GM10847 (cell line): Measurements from ENCODE around the gene CAPN10.

Source experiments
- POLR2A ChIP-seq: IDR thresholded peaks from 2 replicates; pipeline ENCODE4 v1.6.1; 2011; ENCODE audit not compliant: insufficient read length; ENCODE audit errors: extremely low read depth

The CAPN10 gene

DNA sequence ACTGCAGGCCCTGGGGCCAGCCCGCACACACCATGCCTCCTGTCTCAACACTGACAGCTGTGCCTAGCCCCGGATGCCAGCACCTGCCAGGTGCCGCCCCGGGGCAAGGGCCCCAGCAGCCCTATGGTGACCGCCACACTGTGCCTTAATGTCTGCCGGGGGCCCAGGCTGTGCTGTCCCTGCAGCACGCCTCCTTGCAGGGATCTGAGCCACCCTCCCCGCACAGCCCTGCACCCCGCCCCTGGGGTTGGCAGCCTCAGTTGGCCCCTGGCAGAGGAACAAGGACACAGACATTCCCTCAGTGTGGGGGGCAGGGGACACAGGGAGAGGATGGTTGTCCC, 8.5 kb upstream of the CAPN10 start:
- no peak for TF ChIP-seq POLR2A

DNA sequence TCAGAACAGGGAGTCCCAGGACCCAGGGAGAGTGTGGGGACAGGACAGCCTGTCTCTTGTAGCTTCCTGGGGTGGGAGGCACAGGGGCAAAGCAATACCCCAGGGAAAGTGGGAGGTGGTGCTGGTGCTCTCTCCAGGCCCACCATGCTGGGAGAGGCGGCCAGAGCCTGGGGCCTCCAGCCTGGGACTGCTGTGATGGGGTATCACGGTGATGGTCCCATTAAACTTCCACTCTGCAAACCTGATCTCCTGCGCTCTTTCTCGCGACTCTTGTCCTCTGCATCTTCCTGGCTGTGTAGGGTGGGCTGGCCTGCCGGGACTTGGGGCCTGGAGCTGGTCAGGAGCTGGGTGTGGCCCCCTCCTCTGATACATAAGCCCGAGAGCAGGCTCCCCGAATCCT, 8.0 kb upstream of the CAPN10 start:
- no peak for TF ChIP-seq POLR2A

DNA sequence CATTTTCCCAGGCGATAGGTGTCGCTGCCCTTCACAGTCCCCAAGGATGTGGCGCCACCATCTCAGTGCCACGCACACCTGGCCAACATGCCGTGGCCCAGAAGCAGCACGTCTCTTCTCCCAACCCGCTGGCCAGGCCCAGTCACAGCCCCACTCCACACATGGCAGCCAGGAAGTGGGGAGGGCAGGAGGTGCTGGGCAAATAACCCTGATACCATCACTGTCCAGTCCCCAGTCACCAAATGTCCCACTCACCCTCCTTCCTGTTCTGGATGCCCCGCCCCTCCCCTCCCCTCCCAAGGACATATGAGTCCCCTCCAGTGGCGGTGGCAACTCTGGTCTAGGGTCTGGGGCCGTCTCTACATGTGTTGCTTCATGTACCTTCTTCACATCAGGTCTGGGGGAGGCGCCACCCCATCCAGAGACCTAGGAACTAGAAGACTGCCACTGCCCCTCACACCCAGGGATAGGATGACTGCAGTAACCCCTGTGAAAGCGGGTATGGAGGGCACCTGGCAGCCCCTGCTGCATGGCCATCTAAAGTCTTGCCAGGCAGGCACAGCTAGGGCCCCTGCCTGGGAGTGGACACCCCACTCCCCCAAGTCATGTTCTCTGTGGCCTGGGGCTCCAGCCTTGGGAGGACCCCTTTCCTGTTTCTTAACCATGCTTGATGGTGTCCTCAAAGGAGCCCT, 7.3 kb upstream of the CAPN10 start:
- no peak for TF ChIP-seq POLR2A

DNA sequence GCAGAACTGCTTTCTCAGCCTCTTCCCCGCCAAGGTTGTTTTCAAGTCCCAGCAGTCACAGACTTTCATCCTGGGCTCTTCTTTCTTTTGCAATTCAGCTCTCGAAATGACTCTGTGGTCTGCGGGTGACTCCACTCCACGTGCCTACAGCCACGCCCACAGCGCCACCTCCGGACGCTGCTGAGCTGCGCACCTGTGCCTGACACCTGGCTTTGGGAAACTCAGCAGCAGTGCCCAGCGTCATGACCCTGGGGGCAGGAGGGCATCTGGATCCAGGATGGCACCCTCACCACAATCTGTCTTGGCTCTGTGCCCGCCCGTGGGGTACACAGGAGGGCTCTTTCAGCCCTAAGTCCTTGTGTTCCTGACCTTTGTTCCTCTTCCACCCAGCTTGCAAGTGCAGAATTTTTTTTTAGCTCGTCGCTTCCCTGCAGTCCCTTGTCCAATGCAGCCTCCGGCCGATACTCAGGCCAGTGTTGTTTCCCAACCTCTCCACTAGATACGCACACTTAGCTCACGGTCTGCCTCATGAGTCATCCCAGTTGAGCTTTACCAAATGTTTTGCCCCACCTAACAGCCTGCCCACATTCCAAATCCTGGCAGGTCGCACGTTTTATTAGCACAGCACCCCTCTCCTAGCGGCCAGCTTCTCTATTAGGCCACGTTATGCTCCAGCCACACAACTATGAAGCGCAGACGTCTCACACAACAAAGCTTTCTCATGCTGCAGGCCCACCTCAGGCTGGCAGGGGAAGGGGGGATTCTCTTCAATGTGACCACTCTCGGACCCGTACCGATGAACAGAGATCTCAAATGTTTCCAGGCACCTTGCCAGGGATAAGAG, 6.5 kb upstream of the CAPN10 start:
- TF ChIP-seq POLR2A: no peak

DNA sequence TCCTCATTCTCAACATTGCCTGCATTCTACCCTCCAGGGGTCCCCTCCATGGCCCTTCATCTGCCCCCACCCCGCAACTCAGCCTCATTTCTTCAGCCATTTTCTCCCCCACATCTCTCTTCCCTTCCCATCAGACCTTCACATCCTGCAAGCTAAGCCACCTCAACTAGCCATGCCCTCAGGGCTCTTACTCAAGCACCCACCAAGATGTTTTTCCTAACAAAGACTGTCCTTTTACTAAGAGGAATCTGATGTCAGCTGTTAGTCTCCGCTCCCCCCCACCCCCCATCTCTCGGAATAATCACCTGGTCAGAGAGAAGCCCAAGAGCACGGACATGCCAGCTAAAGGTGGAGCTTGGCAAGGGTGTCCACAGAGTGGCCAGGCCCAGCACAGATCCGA, 4.7 kb upstream of the CAPN10 start:
- TF ChIP-seq POLR2A: no peak

DNA sequence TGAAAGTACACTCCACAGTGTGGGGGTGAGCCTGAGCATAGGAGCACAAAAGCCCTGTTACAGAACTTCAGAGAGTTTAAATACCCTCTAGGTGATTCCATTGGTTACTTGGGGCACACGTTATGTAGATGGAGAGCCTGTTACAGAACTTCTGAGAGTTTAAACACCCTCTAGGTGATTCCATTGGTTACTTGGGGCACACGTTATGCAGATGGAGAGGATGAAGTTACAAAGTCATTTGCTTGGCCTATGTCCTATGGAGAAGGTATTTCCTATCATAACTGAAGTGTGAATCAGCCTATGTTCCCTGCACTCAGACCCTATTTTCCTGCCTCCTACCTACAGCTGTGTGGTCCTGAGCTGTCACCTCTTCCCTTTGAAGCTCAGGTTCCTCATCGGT, 3.8 kb upstream of the CAPN10 start:
- TF ChIP-seq POLR2A: no peak

DNA sequence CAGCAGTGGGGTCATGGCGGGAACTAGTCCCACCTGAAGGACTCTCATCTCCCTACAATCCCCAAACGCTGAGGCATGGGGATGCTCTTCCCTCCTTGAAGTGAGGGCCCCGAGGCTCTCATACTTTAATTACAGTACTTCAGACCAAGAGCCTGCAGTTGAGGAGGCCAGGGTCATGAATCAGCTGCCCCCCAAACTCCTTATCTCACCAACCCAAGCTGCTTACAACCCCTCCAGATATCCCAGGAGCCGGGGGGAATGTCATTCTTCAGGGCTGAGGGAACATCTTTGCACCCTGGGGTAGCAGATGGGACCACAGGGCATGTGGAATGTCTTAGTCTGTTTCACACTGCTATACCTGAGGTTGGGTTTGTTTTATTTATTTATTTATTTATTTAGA, 2.8 kb upstream of the CAPN10 start:
- TF ChIP-seq POLR2A: no peak

DNA sequence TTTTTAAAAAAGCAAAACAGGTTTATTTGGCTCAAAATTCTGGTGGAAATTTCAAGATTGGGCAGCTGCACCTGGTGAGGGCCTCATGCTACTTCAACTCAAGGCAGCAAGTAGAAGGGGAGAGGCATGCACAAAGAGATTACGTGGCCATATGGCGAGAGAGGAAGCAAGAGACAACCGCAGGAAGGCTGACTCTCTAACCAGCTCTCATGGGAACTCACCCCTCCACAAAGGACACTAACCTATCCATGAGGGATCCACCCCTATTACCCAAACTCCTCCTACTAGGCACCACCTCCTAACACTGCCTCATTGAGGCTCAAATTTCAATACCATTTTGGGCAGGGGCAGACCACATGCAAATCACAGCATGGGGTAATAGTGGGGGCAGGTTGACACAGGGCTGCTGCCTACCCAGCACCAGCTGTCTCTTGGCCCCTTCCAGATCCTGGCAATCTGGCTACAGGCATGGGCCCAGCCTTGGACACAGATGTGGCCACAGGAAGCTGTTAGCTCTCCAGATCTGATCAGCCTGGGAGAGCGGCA, 2.0 kb upstream of the CAPN10 start:
- TF ChIP-seq POLR2A: peak; percentile 70

DNA sequence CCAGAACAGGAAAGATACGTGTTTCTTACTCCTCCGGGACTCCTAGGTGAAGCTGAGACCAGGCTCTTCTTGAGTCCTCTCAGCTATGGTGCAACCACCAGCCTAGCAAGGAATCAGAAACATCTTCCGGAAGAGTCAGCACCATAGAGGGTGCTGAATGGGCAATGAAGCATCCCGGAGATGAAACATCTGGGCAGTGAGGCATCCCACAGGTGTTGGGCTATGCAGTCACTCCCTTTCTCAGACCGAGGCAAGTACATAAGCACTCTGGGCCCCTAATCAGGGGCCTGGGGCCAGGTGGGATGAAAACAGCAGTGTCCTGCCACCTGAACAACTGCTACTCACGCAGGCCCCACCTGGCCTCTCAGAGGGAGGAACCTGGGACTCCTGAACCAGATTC, 1.4 kb upstream of the CAPN10 start:
- TF ChIP-seq POLR2A: no peak

DNA sequence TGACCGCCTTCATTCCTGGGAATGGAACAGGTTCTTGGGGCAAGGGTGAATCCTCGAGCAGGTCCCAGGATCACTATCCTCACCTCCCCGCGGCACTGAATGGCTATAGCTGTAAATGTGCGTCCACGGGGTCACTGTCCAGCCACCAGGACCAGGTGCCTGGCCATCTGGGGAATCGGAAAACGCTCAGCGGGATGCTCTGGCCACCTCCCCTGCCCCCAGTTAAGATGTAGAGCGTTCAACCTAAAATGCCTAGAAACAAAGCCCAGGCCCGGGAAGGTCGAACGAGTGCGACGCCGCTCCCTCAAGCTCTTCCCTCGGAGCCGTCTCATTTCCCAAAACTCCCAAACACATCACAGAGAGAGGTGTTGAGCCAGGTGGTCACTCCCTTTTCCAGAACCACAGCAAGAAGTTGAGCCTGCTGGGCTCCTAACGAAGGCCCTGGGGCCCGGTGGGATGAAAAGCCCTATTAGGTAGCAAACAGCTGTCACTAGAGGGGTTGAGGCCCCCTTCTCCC, 795 bp upstream of the CAPN10 start:
- no peak for TF ChIP-seq POLR2A

DNA sequence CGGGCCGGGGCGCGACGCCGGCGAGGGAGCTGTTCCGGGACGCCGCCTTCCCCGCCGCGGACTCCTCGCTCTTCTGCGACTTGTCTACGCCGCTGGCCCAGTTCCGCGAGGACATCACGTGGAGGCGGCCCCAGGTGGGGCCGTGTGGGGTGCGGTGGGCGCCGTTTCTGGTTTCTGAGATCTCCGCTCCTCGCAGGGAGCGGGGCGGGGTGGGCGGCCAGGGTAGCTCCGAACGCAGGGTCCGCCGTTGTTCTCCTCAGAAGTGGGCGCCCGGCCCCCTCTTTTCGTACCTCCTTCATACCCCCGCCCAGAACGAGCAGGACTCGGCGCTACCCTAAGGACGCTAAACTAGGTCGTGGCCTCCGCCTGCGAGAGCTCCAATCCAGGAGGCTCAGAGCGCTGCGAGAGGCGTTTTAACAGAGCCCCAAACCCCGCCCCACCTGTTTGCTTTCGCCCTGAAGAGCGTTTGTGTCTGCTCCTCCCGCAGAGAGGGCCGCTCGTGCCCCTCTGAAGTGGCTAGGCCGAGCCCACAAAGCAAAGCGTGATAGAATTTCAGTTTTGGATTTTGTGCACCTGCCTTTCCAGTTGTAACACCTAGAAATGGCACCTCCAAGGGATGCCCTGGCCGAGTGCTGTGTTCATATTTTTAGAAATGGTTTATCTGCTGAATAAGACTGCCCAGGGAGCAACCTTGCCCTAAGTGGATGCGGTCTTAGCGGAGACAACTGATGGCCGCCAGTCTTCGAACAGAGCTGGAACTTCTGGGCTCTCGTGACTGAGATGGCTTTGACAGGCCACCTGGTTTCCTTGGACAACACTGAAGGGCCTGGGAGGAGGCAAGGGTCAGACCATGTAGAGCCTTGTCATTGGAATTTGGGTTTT, 626 bp downstream of the CAPN10 start:
- no peak for TF ChIP-seq POLR2A

DNA sequence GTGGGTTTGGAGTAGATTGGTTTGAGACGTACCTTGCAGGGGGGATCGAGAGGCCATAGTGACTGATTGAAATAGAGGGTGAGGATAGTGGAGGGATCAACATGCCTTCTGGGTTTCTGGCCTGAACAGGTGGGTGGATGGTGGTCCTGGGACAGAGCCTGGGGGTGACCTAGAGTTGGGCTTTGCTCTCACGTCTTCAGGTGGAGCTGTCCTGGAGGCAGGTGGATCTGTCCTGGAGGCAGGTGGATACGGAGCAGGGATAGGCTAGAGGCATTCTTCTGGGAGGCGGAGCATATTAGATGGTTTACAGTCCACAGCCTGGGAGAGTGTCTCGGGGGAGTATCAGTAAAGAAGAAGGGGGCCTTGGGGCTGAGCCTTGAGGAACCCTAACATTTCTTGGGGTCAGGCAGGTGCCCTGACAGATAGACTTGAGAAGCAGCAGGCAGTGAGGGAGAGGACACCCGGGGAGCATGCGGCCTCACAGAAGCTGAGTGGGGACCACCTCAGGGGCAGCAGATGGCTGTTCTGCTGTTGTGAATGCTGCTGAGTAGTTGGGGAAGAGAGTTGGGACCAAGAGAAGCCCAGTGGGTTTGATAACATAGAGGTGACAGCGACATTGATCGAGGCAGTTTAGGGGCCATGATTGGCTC, 1.6 kb downstream of the CAPN10 start:
- no peak for TF ChIP-seq POLR2A

DNA sequence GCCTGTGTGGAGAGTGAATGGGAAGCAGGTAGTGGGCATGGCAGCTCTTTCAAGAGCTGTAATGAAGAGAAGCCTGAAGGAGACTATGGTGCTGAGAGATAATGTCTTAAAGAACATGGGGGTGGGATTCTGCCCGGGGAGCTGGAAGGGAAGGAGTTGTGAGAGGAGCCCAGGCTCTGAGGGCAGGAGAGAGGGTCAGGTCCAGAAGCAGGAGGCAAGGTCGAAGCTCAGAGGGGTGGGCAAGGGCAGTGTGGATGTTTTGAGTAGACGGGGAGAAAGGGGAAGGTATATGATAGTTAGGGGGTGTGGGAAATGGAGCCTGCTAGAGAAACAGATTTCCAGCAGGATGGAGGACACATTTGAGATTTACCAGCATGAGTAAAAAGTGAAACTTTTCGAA, 2.1 kb downstream of the CAPN10 start:
- no peak for TF ChIP-seq POLR2A

DNA sequence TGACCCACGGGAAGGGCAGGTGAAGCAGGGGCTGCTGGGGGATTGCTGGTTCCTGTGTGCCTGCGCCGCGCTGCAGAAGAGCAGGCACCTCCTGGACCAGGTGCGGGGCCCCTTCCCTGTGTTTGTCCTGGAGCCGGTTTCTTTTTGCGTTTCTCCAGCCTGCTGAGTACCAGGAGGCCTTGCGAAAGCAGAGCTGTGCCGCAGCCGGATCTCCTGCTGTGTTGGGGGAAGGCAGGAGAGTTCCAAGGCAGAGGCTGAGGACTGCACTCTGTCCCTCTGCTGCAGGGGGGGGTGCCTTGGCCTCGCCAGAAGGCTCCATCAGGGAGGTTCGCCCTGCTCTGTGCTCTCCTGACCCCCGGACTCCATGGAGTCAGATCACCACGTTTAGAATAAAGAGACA, 2.8 kb downstream of the CAPN10 start:
- TF ChIP-seq POLR2A: no peak
